ENCODE measurements around the gene PBX1. TPM values are rescaled to one million over a fixed set of nuclear protein-coding genes. Genes with fewer than 3 reads are reported as not detected.
A peak's percentile ranks its signal among the peaks of the same experiment; 100 is the strongest.

Gene PBX1
- total and polyA plus RNA-seq, 3 experiments from 2014 or later = 0.05 to 0.16 (median 0.13) TPM

DNA sequence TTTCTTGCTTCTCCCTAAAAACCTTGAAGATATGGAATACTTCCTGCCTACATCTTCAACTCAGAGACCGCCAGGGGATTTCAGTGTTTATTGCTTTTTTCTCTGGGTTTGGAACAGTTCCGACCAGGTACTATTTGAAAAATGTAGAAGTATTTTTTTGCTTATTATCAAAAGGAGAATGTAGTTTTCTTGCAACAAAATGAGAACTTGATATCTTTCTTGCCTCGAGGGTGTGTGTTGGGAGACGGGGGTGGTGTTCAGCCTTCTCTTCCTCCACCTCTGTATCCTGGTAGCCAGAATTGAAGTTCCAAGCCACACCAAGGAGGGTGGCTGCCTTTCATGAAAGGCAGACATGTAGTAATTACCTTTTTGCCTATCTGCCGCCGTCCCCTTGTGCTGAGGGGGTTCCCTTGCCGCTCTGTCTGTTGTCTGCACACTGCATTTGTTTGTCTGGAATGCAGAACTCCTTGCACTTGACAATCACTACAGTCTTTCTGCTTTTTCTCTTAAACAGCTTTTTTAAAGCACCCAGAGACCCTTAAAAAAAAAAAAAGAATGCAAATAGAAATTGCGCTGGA, 212.1 kb downstream of the PBX1 start:
- H3K27ac Mint-ChIP-seq = no peak overlapping the region
- H3K4me1 Mint-ChIP-seq = no peaks in the 10 kb centered on the region
- Histone ChIP-seq H3K27ac (ENCODE audit: low read depth, low read length) (no peak overlapping the region), H3K9me3 (ENCODE audit: low read length) (no peaks in the 10 kb centered on the region), H3K27me3 (ENCODE audit: insufficient read depth, low read length, poor library complexity, severe bottlenecking) (no peaks in the 10 kb centered on the region), H3K4me3 (ENCODE audit: low read length) (no peak overlapping the region), H3K36me3 (ENCODE audit: insufficient read depth, low read length) (no peaks in the 10 kb centered on the region), H3K4me1 (ENCODE audit: insufficient read depth, low read length) (no peaks in the 10 kb centered on the region)
- H3K36me3 Mint-ChIP-seq = no peaks in the 10 kb centered on the region
- H3K27me3 Mint-ChIP-seq = no peaks in the 10 kb centered on the region
- H3K9me3 Mint-ChIP-seq = peaks cover 0 to 2% (median 0%) of the 10 kb centered on the region in 5 donors
- ChIA-PET POLR2A (no interaction called here), CTCF (no interaction called here)
- no peak overlapping the region for H3K4me3 Mint-ChIP-seq
- DNase-seq = no peak

DNA sequence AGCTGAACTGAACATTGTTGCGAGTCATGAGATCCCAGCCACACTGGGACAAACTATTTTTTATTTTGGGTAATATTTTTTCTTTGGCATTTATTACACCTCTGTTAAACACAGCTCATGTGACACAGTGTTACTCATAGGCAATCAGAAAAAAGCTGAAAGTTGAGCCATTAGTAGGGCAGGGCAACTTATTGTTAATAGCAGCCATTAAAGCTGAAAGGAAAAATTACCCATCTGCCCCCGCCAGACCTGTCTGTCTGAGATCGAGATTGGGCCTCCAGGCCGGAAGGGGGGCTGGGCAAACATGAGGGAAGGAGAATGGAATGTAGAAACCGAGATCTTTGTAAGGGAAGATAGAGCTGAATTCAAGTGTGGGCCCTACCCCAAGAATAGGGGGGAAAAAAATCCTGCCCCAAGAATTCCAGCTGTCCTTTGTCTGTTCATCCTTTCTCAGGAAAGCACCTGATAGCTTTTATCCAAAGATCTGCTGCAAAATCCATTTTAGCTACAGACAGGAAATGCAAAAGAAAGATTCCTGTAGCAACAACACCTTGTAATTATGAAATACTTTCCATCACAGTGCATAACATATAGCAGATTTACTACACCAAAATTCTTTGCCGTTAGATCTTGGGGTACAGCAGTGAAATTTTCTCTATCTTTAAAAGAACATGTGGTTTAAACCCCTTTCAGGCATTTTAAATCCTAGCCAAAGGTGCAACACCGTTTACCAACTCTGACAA, 212.8 kb downstream of the PBX1 start:
- no peak for DNase-seq
- H3K36me3 Mint-ChIP-seq = no peaks in the 10 kb centered on the region
- H3K27me3 Mint-ChIP-seq = no peaks in the 10 kb centered on the region
- POLR2A ChIA-PET = no interaction called here
- Histone ChIP-seq H3K4me1 (ENCODE audit: insufficient read depth, low read length) (no peaks in the 10 kb centered on the region), H3K27ac (ENCODE audit: low read depth, low read length) (peak overlapping the region; percentile 2), H3K4me3 (ENCODE audit: low read length) (no peak overlapping the region), H3K9me3 (ENCODE audit: low read length) (no peaks in the 10 kb centered on the region), H3K27me3 (ENCODE audit: insufficient read depth, low read length, poor library complexity, severe bottlenecking) (no peaks in the 10 kb centered on the region), H3K36me3 (ENCODE audit: insufficient read depth, low read length) (no peaks in the 10 kb centered on the region)
- peaks cover 0 to 2% (median 0%) of the 10 kb centered on the region in 5 donors for H3K9me3 Mint-ChIP-seq
- H3K27ac Mint-ChIP-seq = no peak overlapping the region
- CTCF ChIA-PET = no interaction called here
- H3K4me3 Mint-ChIP-seq = no peak overlapping the region
- no peaks in the 10 kb centered on the region for H3K4me1 Mint-ChIP-seq

DNA sequence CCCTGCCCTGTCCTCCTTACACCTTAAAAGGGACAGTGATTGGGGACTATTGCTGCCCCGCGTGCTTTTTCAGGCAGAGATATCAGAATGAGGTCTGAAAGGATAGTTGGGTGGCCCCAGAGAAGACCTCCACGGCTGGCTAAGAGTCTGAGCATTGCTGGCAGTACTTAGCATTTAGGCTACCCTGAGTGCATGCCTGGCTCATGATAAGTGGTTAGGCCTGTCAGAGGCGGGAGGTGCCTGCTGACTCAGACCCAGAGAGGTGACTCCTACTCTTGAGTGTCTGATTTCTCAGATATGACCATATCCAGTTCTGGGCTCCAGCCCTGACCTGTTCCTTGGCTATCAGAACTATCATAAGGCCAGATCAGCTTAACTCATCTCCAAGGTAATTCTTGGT, 213.7 kb downstream of the PBX1 start:
- CTCF ChIA-PET = no interaction called here
- Histone ChIP-seq H3K36me3 (ENCODE audit: insufficient read depth, low read length) (no peaks in the 10 kb centered on the region), H3K4me3 (ENCODE audit: low read length) (no peak overlapping the region), H3K27me3 (ENCODE audit: insufficient read depth, low read length, poor library complexity, severe bottlenecking) (no peaks in the 10 kb centered on the region), H3K27ac (ENCODE audit: low read depth, low read length) (peak overlapping the region; percentile 2), H3K9me3 (ENCODE audit: low read length) (no peaks in the 10 kb centered on the region), H3K4me1 (ENCODE audit: insufficient read depth, low read length) (no peaks in the 10 kb centered on the region)
- Mint-ChIP-seq H3K27ac (no peak overlapping the region), H3K9me3 (peaks cover 0 to 2% (median 0%) of the 10 kb centered on the region in 5 donors), H3K4me1 (no peaks in the 10 kb centered on the region), H3K27me3 (no peaks in the 10 kb centered on the region), H3K36me3 (no peaks in the 10 kb centered on the region), H3K4me3 (no peak overlapping the region)
- DNase-seq = no peak
- POLR2A ChIA-PET = no interaction called here

DNA sequence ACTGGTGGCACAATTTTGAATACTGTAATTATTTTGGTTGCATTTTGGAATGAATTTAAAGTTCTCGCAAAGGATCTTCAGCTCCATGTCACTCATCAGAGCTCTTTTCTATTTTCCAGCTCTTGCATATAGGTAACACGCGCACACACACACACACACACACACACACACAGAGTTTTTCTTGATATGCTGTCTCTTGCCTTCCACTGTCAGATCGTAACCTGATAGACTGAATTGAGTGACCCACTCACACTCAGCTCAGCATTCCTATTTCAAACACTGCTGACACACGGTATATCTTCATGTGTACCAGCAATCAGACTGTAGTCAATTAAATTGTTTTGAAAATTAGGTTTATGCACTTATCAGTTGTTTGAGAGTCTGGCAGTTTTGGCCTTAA, 214.1 kb downstream of the PBX1 start:
- peaks cover 0 to 2% (median 0%) of the 10 kb centered on the region in 5 donors for H3K9me3 Mint-ChIP-seq
- no peak for DNase-seq
- H3K4me3 Mint-ChIP-seq = no peak overlapping the region
- H3K36me3 Mint-ChIP-seq = no peaks in the 10 kb centered on the region
- ChIA-PET POLR2A (no interaction called here), CTCF (no interaction called here)
- Histone ChIP-seq H3K4me1 (ENCODE audit: insufficient read depth, low read length) (no peaks in the 10 kb centered on the region), H3K36me3 (ENCODE audit: insufficient read depth, low read length) (no peaks in the 10 kb centered on the region), H3K9me3 (ENCODE audit: low read length) (no peaks in the 10 kb centered on the region), H3K4me3 (ENCODE audit: low read length) (no peak overlapping the region), H3K27me3 (ENCODE audit: insufficient read depth, low read length, poor library complexity, severe bottlenecking) (no peaks in the 10 kb centered on the region), H3K27ac (ENCODE audit: low read depth, low read length) (no peak overlapping the region)
- H3K27me3 Mint-ChIP-seq = no peaks in the 10 kb centered on the region
- no peak overlapping the region for H3K27ac Mint-ChIP-seq
- no peaks in the 10 kb centered on the region for H3K4me1 Mint-ChIP-seq

DNA sequence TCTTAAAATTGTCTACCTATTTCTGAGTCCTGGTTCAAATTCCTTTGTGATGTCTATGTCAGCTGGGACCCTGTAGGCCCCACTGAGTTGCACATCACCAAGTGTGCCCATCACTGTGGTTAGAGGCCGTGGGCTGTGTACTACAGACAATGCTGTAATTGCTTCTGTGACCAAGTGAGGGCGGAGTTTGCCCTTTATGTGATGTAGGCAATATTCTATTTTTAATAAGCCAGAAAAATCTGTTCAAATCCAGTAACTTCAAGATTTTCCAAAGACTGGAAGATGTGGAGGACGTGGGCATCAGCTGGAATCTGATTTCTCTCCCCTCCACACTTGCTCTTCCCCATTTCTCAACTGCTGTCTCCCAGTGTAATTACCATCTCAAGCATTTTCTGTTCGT, 215.4 kb downstream of the PBX1 start:
- Mint-ChIP-seq H3K4me1 (no peaks in the 10 kb centered on the region), H3K36me3 (no peaks in the 10 kb centered on the region), H3K27ac (no peak overlapping the region), H3K4me3 (no peak overlapping the region), H3K9me3 (peaks cover 0 to 1% (median 0%) of the 10 kb centered on the region in 5 donors), H3K27me3 (no peaks in the 10 kb centered on the region)
- no peaks in the 10 kb centered on the region for H3K36me3 ChIP-seq (ENCODE audit: insufficient read depth, low read length)
- H3K27me3 ChIP-seq (ENCODE audit: insufficient read depth, low read length, poor library complexity, severe bottlenecking) = no peaks in the 10 kb centered on the region
- H3K4me1 ChIP-seq (ENCODE audit: insufficient read depth, low read length) = no peaks in the 10 kb centered on the region
- no peak for DNase-seq
- ChIA-PET POLR2A (no interaction called here), CTCF (interaction anchor here (1.4 kb wide), 1 partner anchor 13 kb away, joined by 5 read pairs; no protein-coding TSS in a partner anchor)
- no peaks in the 10 kb centered on the region for H3K9me3 ChIP-seq (ENCODE audit: low read length)
- no peak overlapping the region for H3K27ac ChIP-seq (ENCODE audit: low read depth, low read length)
- no peak overlapping the region for H3K4me3 ChIP-seq (ENCODE audit: low read length)

DNA sequence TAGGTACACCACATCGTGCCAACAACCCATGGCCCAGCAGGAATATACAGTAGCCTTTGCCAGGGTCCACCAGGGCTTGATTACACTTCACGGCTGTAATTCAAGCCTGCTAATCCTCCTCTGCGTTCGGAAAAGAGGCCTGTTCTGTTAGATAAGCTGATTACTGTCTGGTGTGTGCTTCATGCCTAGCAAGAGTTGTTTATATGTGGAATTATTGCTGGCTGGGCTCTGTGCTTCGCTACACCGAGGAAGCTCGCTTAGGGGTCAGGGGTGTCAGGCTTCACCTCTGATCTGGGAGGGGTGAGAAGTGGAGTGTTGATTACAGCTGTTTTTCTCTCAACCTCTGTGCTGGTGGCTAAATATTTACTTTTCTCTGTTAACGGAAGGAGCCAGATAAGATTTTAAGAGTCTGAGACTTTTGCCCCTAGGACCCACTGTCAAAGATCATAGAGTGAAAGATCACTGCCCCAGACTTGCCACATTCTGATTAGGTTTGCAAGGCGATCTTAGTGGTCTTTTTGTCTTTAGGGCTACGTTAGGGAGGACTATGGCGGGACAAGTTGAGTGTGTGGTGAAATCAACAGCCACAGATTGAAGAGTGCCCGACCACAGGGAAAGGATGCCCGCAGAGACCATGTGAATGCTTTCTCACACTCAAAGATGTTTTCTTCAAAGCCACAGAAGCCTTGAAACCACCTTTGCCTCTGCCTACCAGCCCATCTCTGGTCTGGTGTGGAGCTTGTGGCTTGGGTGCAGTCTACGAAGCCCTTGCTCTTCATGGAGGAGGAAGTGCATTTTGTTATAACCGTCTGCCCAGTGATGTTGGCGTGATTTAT, 216.1 kb downstream of the PBX1 start:
- ChIA-PET POLR2A (no interaction called here), CTCF (interaction anchor here (1.4 kb wide), 1 partner anchor 13 kb away, joined by 5 read pairs; no protein-coding TSS in a partner anchor)
- Mint-ChIP-seq H3K27me3 (no peaks in the 10 kb centered on the region), H3K27ac (no peak overlapping the region), H3K36me3 (no peaks in the 10 kb centered on the region), H3K4me1 (no peaks in the 10 kb centered on the region), H3K9me3 (peaks cover 0 to 1% (median 0%) of the 10 kb centered on the region in 5 donors), H3K4me3 (no peak overlapping the region)
- no peaks in the 10 kb centered on the region for H3K36me3 ChIP-seq (ENCODE audit: insufficient read depth, low read length)
- no peak overlapping the region for H3K4me3 ChIP-seq (ENCODE audit: low read length)
- H3K27ac ChIP-seq (ENCODE audit: low read depth, low read length) = no peak overlapping the region
- no peaks in the 10 kb centered on the region for H3K27me3 ChIP-seq (ENCODE audit: insufficient read depth, low read length, poor library complexity, severe bottlenecking)
- DNase-seq = no peak
- H3K4me1 ChIP-seq (ENCODE audit: insufficient read depth, low read length) = no peaks in the 10 kb centered on the region
- no peaks in the 10 kb centered on the region for H3K9me3 ChIP-seq (ENCODE audit: low read length)

DNA sequence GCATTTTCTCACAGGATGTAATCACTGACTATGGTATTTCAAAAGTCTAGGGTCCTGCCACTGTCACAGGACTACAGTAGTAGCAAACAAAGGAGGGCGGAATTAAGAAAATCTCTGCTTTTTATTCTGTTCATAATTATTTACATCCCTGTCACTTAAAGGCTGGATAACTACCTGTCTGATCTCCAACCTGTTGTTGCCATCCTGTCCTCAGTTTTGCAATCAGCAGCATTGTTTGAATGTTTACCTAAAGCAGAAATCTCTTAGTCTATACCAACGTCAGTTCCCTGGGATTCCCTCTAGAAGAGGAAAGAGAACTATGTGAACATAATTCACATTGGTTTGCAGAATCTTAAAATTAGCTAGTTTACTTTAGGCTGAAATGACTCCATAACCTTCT, 218.5 kb downstream of the PBX1 start:
- no peaks in the 10 kb centered on the region for H3K9me3 ChIP-seq (ENCODE audit: low read length)
- no peaks in the 10 kb centered on the region for H3K27me3 ChIP-seq (ENCODE audit: insufficient read depth, low read length, poor library complexity, severe bottlenecking)
- Mint-ChIP-seq H3K36me3 (no peaks in the 10 kb centered on the region), H3K4me3 (no peak overlapping the region), H3K4me1 (no peaks in the 10 kb centered on the region), H3K9me3 (peaks cover 0 to 3% (median 0%) of the 10 kb centered on the region in 5 donors), H3K27me3 (no peaks in the 10 kb centered on the region), H3K27ac (no peak overlapping the region)
- POLR2A ChIA-PET = no interaction called here
- DNase-seq = no peak
- H3K4me1 ChIP-seq (ENCODE audit: insufficient read depth, low read length) = no peaks in the 10 kb centered on the region
- no peak overlapping the region for H3K4me3 ChIP-seq (ENCODE audit: low read length)
- no peaks in the 10 kb centered on the region for H3K36me3 ChIP-seq (ENCODE audit: insufficient read depth, low read length)
- CTCF ChIA-PET = no interaction called here
- H3K27ac ChIP-seq (ENCODE audit: low read depth, low read length) = no peak overlapping the region

DNA sequence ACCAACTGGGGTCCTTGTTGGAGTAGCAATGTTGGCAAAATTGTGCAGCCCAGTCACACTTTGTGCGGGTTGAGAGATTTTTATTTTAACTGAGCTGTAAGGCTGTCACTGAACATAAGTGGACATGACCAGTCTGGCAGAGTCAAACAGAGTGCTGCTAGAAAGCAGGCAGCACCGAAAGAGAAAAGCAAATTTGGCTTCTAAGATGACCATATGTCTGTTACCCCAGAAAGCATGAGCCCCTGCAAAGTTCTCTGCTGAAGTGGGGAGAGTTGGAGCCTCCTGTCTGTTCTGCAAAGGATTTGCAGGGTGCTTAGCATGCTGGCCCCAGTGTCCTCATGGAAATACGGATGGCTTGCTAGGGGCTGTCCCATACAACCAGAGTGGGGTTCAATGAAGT, 220.4 kb downstream of the PBX1 start:
- Mint-ChIP-seq H3K9me3 (peaks cover 0 to 3% (median 0%) of the 10 kb centered on the region in 5 donors), H3K4me1 (no peaks in the 10 kb centered on the region), H3K27ac (no peak overlapping the region), H3K4me3 (no peak overlapping the region), H3K27me3 (no peaks in the 10 kb centered on the region), H3K36me3 (no peaks in the 10 kb centered on the region)
- Histone ChIP-seq H3K4me1 (ENCODE audit: insufficient read depth, low read length) (no peaks in the 10 kb centered on the region), H3K36me3 (ENCODE audit: insufficient read depth, low read length) (no peaks in the 10 kb centered on the region), H3K27me3 (ENCODE audit: insufficient read depth, low read length, poor library complexity, severe bottlenecking) (no peaks in the 10 kb centered on the region), H3K27ac (ENCODE audit: low read depth, low read length) (no peak overlapping the region), H3K9me3 (ENCODE audit: low read length) (no peaks in the 10 kb centered on the region), H3K4me3 (ENCODE audit: low read length) (no peak overlapping the region)
- CTCF ChIA-PET = interaction anchor here (1.6 kb wide), 1 partner anchor 9 kb away, joined by 3 read pairs; no protein-coding TSS in a partner anchor
- POLR2A ChIA-PET = no interaction called here
- DNase-seq = no peak

Data from CD8-positive, alpha-beta memory T cell (primary cell).